Renal cortex interstitium (tissue), 11 donors: ENCODE measurements around the gene ATG2A. TPM values are rescaled to one million over a fixed set of nuclear protein-coding genes. Genes with fewer than 3 reads are reported as not detected.

Experiments used
- DNase-seq, 11 donors: peaks; one replicate each; pipeline ENCODE4 v3.0.0-alpha.2; 2013; ENCODE audit warnings: low read depth in 9 of 11, low spot score in 4 of 11; ENCODE audit errors: extremely low read depth in 1 of 11
- polyA plus RNA-seq, 3 donors: library from polyadenylated mRNA; unstranded; fragments of 120-200 nt; gene quantifications; one replicate each; pipeline ENCODE4 v1.2.1, GENCODE V29; 2013; ENCODE audit not compliant: insufficient read length in 3 of 3

ATG2A gene
- polyA plus RNA-seq, 3 donors: 16.7 to 25.3 (median 21.7) TPM

GRCh38 chr11:64908766-64909165 is 8.2 kb downstream of the ATG2A start:
- DNase-seq: no peak

- no peak for DNase-seq
Observed at GRCh38 chr11:64906314-64906635, 10.7 kb downstream of the ATG2A start.

- no peak for DNase-seq
Observed at GRCh38 chr11:64905516-64906313, 11.3 kb downstream of the ATG2A start.

DNA sequence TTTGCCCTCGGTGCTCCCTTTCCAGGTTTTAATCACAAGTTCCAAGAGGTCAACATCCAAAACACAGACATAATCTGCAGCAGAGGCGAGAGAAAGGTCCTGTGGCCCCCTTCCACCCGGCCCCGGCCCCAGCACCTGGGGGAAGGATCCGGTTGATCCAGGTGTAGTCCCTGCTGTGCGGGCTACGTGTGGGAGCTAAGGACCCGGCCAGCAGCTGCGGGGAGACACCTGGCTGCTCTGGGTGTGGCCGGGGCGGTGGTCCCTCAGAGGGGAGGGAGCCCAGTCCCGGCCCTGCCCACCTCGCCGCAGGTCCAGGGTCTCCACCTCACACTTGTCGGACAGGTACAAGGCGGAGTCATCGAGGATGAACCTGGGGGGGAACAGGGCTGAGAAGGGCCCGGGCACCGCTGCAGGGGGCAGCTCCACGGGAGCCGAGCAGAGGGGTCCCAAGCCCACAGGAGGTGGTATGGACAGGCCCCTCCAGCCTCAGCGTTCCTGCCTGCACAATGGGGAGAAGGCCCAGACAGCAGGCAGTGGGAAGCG is 13.6 kb downstream of the ATG2A start:
- no peak for DNase-seq

DNA sequence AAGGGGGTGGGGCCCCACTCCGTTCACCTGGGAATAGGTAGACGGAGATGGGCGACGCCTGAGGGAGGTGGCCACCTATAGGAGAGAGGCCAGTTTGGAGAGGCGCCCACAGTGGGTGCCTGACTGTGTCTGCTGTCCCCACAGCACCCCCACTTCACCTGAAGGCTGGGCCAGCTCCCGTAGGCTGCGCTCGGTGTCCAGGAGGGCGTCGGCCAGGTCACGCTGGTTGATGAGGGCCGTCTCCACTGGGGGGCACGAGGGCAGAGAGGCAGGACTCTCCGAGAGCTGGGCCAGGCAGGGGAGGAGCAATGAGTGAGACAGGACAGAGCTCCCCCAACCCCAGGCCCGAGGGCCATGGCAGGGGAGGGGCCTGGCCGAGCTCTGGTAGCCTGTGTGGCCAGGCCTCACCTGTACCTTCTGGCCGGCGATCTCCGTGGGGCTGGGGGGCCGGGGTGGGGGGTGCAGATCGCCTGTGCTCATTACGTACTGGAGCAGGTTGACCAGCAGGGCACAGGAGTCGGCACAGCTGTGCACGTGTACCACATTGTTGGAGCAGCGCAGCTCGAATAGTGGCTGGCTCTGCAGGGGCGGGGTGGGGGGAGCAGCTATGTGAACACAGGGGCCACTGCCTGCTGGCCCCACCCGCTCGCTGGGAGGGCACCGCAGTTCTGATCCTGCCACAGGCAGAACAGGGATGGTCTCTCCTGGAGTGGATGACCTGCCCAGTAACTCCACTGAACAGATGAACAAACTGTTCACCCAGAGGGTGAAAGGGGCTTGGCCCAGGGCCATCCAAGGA is 14.7 kb downstream of the ATG2A start:
- no peak for DNase-seq

DNA sequence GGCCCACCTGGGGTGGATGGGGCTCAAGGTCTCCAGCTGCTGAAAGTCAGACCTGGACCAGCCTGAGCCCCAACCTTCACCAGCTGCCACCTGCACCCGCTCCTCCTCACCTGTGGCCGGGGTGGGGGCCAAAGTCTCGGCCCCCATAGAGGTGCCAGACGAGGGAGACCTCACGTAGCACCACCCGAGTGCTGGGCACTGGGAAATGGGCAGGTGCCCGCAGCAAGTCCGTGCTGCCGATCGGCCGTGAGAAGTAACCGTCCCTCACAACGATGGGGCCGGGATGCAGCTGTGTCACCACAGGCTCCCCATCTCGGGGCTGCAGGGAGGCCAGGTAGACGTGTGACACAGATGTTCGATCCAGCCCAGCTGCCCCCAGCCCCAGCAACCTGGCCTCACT is 16.2 kb downstream of the ATG2A start:
- DNase-seq: no peak

- DNase-seq: no peak
Observed at GRCh38 chr11:64900263-64900678, 16.7 kb downstream of the ATG2A start.

- DNase-seq: no peak
Observed at GRCh38 chr11:64898541-64898940, 18.5 kb downstream of the ATG2A start.

GRCh38 chr11:64898076-64898445 is 18.9 kb downstream of the ATG2A start:
- no peak for DNase-seq

DNA sequence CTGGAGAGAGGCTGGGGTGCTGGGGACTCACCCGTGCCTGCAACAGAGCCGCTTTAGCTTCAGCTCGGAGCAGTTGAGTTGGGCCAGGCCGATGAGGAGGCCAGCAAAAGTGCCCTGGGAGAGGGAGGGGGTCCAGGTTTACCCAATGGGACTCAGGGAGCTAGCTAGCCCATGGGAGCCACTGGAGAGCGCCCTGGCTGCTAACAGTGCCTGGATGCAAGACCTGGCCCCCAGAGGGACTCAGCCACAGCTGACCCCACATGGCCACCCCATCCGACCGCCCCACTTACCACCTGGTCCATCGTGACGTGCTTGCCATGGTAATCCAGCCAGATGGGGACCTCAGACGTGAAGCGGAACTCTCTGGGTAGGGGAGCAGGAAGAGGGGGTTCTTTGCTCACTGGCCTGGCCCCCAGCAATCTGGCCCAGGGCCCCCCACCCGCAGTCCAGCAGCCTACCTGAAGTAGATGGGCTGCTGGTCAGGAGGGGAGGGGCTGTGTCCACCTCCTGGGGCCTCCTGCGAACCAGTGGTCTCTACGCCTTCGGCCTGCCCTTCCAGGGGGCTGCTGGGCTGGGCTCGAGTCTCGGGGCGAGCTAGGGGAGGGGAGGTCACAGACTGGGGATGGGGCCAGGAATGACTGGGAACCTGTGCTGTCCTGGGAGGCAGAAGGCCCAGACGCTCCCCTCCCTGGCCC is 19.5 kb downstream of the ATG2A start:
- no peak for DNase-seq

GRCh38 chr11:64896448-64897022 is 20.5 kb downstream of the ATG2A start:
- DNase-seq: no peak

GRCh38 chr11:64894812-64895452 is 22.1 kb downstream of the ATG2A start:
- DNase-seq: no peak

DNA sequence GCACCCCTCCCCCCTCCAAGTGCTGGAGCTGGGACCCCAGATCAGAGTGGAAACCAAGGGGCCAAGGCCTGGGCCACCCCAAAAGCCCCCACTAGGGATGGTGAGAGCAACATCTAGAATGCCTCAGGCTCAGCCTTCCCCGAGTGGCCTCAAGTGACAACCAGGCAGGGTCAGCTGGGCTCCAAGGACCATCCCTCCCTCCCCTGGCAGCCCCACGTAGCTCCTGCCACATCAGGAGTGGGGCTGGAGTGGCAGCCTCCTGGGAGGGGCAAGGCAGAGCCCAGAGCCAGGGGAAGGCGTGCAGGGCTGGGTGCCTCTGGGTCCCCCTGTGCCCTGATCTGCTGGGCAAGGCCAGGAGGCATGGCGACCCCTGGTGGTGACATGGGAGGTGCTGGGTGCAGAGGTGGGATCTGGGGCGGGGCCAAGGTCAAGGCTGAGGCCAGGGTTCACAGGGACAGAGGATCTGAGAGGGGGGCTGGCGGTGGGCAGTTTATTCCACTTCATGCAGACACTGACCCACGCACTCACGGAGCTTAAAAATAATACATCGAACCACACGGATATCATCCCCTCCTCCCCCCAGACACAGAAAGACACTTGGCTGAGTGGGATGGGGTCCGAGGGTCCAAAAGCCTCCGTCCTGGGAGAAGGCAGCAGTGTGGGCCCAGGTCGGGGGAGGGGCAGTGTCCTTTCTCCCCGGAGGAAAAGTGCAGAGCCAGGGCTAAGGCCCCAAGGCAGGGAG is 22.8 kb downstream of the ATG2A start:
- no peak for DNase-seq

GRCh38 chr11:64893194-64894069 is 23.6 kb downstream of the ATG2A start:
- no peak for DNase-seq

- DNase-seq: no peak
Observed at GRCh38 chr11:64892838-64893193, 24.2 kb downstream of the ATG2A start.

DNA sequence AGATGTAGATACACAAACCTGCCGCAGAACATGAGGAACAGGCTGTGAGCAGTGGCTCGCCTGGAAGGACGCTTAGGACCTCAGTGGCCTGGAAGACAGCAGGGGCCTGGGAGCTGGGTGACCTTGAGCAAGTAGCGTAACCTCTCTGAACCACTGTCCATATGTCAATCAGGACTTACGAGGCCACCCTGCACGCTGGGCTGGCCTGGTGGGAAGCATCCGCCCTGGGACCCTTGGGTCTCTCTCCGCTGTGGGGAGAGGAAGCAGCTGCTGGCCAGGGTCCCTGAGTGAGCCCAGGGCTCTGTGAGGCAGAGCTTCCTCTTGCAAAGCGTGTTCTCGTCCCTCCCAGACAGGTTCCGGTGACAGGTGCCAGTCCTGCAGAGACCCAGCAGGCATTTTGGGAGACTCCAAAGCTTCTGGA is 24.6 kb downstream of the ATG2A start:
- DNase-seq: no peak

- DNase-seq: no peak
Observed at GRCh38 chr11:64891880-64892279, 25.1 kb downstream of the ATG2A start.
